GM12892 (cell line): ENCODE measurements around the gene FGGY.

Experiments
- POLR2A ChIP-seq: IDR thresholded peaks from 2 replicates; pipeline ENCODE4 v1.6.1; 2011; ENCODE audit warnings: low read depth, low read length, control low read depth
- POLR2AphosphoS5 ChIP-seq: IDR thresholded peaks from 2 replicates; pipeline ENCODE4 v1.6.1; 2011; ENCODE audit warnings: low read depth, low read length, control low read depth

- no peak for TF ChIP-seq POLR2AphosphoS5
- TF ChIP-seq POLR2A = no peak
Measured at GRCh38 chr1:59605184-59605583, 308.3 kb downstream of the FGGY start.
